ENCODE measurements around the gene ART1.

The ART1 gene

DNA sequence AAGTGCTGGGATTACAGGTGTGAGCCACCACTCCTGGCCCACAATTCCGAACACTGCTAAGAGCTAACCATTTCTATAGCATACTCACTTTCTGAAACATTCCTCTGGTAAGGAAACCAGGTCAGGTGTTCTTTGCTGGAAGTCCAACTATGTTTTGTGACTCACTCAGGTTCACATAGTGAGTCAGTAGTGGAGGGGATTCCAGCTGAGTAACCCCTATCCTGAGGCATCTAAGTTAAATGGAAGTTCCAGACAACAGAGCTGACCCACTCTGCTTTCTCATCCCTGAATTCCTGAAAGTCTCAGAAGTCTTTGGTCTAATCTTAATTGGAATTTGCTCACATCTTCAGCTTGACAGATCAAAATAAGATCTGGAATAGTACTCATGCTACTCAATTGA, 29.3 kb downstream of the ART1 start:
- H3K4me1 ChIP-seq, result no peaks in the 10 kb centered on the region
- peaks cover 4% of the 10 kb centered on the region; the same call in 1 of the 2 replicates for H4K20me1 ChIP-seq
- H3K36me3 ChIP-seq, result peaks cover 99% of the 10 kb centered on the region
- no peaks in the 10 kb centered on the region for H3K9me3 ChIP-seq
- no peak for TF ChIP-seq Cebpa-rat (IDR thresholded peaks at IDR 0.05)
- no peak overlapping the region for H3K9ac ChIP-seq
- H3K27me3 ChIP-seq, result no peaks in the 10 kb centered on the region
- H3K4me2 ChIP-seq, result no peak overlapping the region
- H3K27ac ChIP-seq, result no peak overlapping the region
- no peak overlapping the region for H3K4me3 ChIP-seq

DNA sequence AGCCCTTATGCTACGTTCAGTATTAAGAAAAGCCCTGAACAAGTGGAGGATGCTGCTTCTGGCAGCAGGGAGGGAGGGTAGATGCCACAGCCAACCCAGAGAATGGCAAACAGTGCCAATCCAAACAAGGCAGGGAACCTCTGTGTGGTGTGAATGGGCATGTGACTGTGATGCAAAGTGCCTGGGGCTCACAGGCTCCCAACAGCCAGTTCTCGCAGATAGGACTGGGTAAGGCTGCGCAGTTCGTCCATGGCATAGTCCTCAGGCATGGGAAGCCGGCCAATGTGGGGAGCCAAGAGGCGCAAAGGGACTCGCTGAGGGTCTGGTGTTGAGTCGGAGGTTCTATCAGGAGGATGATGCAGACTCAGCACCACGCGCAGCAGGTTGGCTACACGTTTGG, 31.0 kb downstream of the ART1 start:
- H4K20me1 ChIP-seq, result no peaks in the 10 kb centered on the region; the same call in 1 of the 2 replicates
- H3K4me3 ChIP-seq, result no peak overlapping the region
- H3K27ac ChIP-seq, result no peak overlapping the region
- no peaks in the 10 kb centered on the region for H3K4me1 ChIP-seq
- H3K36me3 ChIP-seq, result peaks cover 99% of the 10 kb centered on the region
- H3K27me3 ChIP-seq, result no peaks in the 10 kb centered on the region
- no peaks in the 10 kb centered on the region for H3K9me3 ChIP-seq
- TF ChIP-seq Cebpa-rat (IDR thresholded peaks at IDR 0.05), result no peak
- no peak overlapping the region for H3K9ac ChIP-seq
- H3K4me2 ChIP-seq, result no peak overlapping the region

- H3K27ac ChIP-seq, result no peak overlapping the region
- peaks cover 100% of the 10 kb centered on the region for H3K36me3 ChIP-seq
- no peak overlapping the region for H3K9ac ChIP-seq
- no peaks in the 10 kb centered on the region for H3K9me3 ChIP-seq
- no peak overlapping the region for H3K4me3 ChIP-seq
- no peaks in the 10 kb centered on the region for H3K4me1 ChIP-seq
- no peaks in the 10 kb centered on the region for H3K27me3 ChIP-seq
- H4K20me1 ChIP-seq, result no peaks in the 10 kb centered on the region; the same call in 1 of the 2 replicates
- H3K4me2 ChIP-seq, result no peak overlapping the region
- TF ChIP-seq Cebpa-rat (IDR thresholded peaks at IDR 0.05), result no peak
These were observed 34.1 kb downstream of the ART1 start for GRCh38 chr11:3679077-3679476.

DNA sequence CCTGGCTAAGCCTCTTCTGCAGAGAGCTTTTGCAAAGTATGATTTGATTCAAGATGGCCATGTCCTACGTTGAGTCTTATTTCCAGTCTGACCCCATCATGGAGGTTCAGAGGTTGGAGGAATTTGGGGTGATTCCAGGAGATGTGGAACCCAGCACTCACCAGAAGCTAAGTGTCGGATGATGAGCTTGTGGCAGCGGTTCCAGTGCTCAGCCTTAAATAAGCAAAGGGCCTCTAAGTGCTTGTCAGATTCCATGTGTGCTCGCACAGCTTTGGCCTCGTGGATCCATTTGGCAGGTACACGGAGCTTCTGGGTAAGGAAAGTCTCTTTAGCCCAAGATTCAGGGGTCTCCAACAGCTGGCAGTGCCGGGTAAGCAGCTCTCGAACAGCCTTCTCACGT, 38.1 kb downstream of the ART1 start:
- Histone ChIP-seq H3K9me3 (no peaks in the 10 kb centered on the region), H4K20me1 (peaks cover 12% of the 10 kb centered on the region; the same call in 1 of the 2 replicates), H3K4me3 (no peak overlapping the region), H3K27ac (no peak overlapping the region), H3K4me2 (no peak overlapping the region), H3K9ac (no peak overlapping the region), H3K4me1 (no peaks in the 10 kb centered on the region), H3K36me3 (peaks cover 100% of the 10 kb centered on the region), H3K27me3 (no peaks in the 10 kb centered on the region)
- TF ChIP-seq Cebpa-rat (IDR thresholded peaks at IDR 0.05), result no peak

- H3K9ac ChIP-seq, result no peak overlapping the region
- H3K36me3 ChIP-seq, result peaks cover 100% of the 10 kb centered on the region
- H4K20me1 ChIP-seq, result peaks cover 12% of the 10 kb centered on the region; the same call in 1 of the 2 replicates
- no peak overlapping the region for H3K4me2 ChIP-seq
- TF ChIP-seq Cebpa-rat (IDR thresholded peaks at IDR 0.05), result no peak
- H3K27me3 ChIP-seq, result no peaks in the 10 kb centered on the region
- no peaks in the 10 kb centered on the region for H3K4me1 ChIP-seq
- no peaks in the 10 kb centered on the region for H3K9me3 ChIP-seq
- no peak overlapping the region for H3K27ac ChIP-seq
- H3K4me3 ChIP-seq, result no peak overlapping the region
These were observed 39.3 kb downstream of the ART1 start for GRCh38 chr11:3684129-3684818.

DNA sequence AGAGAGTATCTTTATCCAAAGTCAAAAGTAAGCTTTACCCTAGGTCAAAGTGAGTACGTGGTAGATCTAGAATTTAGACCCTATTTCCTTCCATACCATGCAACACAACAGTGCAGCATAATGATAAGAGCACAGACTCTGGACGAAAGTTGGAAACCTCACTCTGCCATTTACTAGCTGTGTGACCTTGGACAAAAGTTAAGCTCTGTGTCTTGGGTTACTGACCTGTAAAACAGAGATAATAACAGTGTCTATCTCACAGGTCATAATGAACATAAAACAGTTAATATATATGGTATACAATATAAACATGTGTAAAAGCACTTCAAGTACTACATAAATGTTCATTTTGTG, 39.9 kb downstream of the ART1 start:
- Histone ChIP-seq H3K36me3 (peaks cover 100% of the 10 kb centered on the region), H3K4me1 (no peaks in the 10 kb centered on the region), H3K9ac (no peak overlapping the region), H3K27me3 (no peaks in the 10 kb centered on the region), H4K20me1 (peaks cover 12% of the 10 kb centered on the region; the same call in 1 of the 2 replicates), H3K9me3 (no peaks in the 10 kb centered on the region), H3K4me3 (no peak overlapping the region), H3K27ac (no peak overlapping the region), H3K4me2 (no peak overlapping the region)
- no peak for TF ChIP-seq Cebpa-rat (IDR thresholded peaks at IDR 0.05)

DNA sequence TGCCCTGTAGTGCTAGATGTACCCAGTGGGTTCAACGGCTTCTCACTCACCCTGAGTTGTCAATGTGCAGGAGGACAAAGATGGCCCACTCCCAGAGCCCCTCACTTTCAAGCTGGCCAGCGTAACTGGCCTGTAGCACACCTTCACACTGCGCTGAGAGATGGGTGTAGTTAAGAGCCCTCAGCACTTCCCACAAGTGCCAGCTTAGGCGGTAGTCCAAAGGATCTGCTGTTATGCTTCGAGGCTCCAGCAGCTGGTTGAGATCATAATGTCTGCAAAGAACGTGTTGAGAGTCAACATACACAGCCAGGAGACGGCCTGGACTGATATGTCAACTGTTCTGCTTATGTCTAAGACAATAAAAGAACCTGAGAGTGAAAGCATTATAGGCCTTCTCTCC, 41.0 kb downstream of the ART1 start:
- H3K36me3 ChIP-seq, result peaks cover 100% of the 10 kb centered on the region
- no peak overlapping the region for H3K4me2 ChIP-seq
- no peak for TF ChIP-seq Cebpa-rat (IDR thresholded peaks at IDR 0.05)
- no peaks in the 10 kb centered on the region for H3K27me3 ChIP-seq
- H3K4me1 ChIP-seq, result no peaks in the 10 kb centered on the region
- H3K27ac ChIP-seq, result no peak overlapping the region
- no peak overlapping the region for H3K9ac ChIP-seq
- no peak overlapping the region for H3K4me3 ChIP-seq
- no peaks in the 10 kb centered on the region for H3K9me3 ChIP-seq
- peaks cover 12% of the 10 kb centered on the region; the same call in 1 of the 2 replicates for H4K20me1 ChIP-seq

DNA sequence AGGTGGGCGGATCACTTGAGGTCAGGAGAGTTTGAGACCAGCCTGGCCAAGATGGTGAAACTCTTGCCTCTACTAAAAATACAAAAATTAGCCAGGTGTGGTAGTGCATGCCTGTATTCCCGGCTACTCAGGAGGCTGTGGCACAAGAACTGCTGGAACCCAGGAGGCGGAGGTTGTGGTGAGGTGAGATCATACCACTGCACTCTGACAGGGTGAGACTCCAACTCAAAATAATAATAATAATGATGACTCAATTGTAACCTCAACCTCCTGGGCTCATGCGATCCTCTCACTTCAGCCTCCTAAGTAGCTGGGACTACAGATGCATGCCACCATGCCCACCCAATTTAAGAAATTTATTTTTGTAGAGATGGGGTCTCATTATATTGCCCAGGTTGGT, 41.8 kb downstream of the ART1 start:
- Histone ChIP-seq H3K4me2 (no peak overlapping the region), H3K9me3 (no peaks in the 10 kb centered on the region), H4K20me1 (peaks cover 12% of the 10 kb centered on the region), H3K27ac (no peak overlapping the region), H3K27me3 (no peaks in the 10 kb centered on the region), H3K9ac (no peak overlapping the region), H3K4me1 (no peaks in the 10 kb centered on the region), H3K36me3 (peaks cover 100% of the 10 kb centered on the region), H3K4me3 (no peak overlapping the region)
- TF ChIP-seq Cebpa-rat (IDR thresholded peaks at IDR 0.05), result no peak

DNA sequence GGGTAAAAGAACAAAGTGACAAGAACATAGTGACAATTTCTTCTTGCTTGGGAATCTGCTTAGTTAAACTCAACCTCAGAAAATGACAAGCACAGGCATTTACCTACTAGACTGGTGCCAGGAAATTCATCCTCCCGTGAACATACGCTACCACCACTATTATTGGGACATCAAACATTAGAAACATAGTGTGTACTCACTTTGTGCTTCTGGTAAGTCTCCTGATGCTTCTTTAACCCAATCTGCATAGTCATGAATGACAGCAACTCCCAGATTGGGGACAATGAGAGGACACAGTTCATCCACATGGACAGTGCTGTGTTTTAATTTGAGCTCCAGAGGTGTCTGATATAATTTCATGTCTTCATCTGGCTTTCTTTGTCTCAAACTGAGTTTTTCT, 55.5 kb downstream of the ART1 start:
- Histone ChIP-seq H4K20me1 (peaks cover 6% of the 10 kb centered on the region; the same call in 1 of the 2 replicates), H3K36me3 (peaks cover 97% of the 10 kb centered on the region), H3K27me3 (no peaks in the 10 kb centered on the region), H3K9me3 (no peaks in the 10 kb centered on the region), H3K9ac (no peak overlapping the region), H3K27ac (no peak overlapping the region), H3K4me3 (no peak overlapping the region), H3K4me2 (no peak overlapping the region), H3K4me1 (no peaks in the 10 kb centered on the region)
- no peak for TF ChIP-seq Cebpa-rat (IDR thresholded peaks at IDR 0.05)

DNA sequence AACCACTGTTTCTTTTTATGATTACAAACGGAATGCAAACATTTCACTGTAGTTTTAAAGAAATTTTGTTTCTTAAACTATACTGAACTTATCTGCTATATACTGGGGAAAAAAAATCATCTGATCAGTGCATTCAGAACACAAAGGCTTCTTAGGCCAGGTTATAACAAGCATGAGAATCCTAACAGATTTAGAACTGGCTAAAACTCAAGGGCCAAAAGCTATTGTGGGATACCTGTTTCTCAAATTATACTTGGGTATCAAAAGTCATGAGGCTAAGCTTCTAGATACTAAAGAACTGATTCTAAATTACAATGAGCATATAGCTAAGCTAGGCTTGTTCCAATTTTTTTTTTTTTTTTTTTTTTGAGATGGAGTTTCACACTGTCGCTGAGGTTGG, 56.0 kb downstream of the ART1 start:
- H3K4me3 ChIP-seq, result no peak overlapping the region
- no peaks in the 10 kb centered on the region for H3K27me3 ChIP-seq
- no peak overlapping the region for H3K4me2 ChIP-seq
- no peaks in the 10 kb centered on the region for H3K9me3 ChIP-seq
- peaks cover 6% of the 10 kb centered on the region; the same call in 1 of the 2 replicates for H4K20me1 ChIP-seq
- no peak for TF ChIP-seq Cebpa-rat (IDR thresholded peaks at IDR 0.05)
- peaks cover 97% of the 10 kb centered on the region for H3K36me3 ChIP-seq
- H3K4me1 ChIP-seq, result no peaks in the 10 kb centered on the region
- H3K9ac ChIP-seq, result no peak overlapping the region
- no peak overlapping the region for H3K27ac ChIP-seq
